Glomerular endothelial cell (primary cell): ENCODE data around the gene OR2AE1. TPM values are rescaled to one million over a fixed set of nuclear protein-coding genes. Genes with fewer than 3 reads are reported as not detected.
"Not testable (repeated sequence)": the region's sequence is repeated elsewhere in the genome, so short reads cannot be mapped to it uniquely, and the experiment has no call there.

Experiments used
- DNase-seq: peaks from one replicate; pipeline ENCODE4 v3.0.0-alpha.2; 2011; ENCODE audit warnings: low read depth, low spot score; ENCODE audit errors: extremely low read depth
- total RNA-seq: library from RNA; depleted of rRNA; stranded (reverse); fragments of >200 nt; gene quantifications from 2 replicates; pipeline ENCODE4 v1.2.3, GENCODE V29; 2015

Gene OR2AE1
- not detected in 2 replicates for total RNA-seq

- DNase-seq: no peak
These were observed at the start of gene OR2AE1 for GRCh38 chr7:99876933-99877332. OR2AE1 (minus strand) TSS chr7:99877033; CDS start chr7:99877033, 0 bp downstream.

- DNase-seq: no peak
These were observed 49.5 kb upstream of the OR2AE1 start for GRCh38 chr7:99926321-99926720.

- DNase-seq: no peak
These were observed 46.4 kb upstream of the OR2AE1 start for GRCh38 chr7:99923200-99923599.

GRCh38 chr7:99920149-99920548, 43.3 kb upstream of the OR2AE1 start:
- DNase-seq: no peak

- no peak for DNase-seq
These were observed 42.9 kb upstream of the OR2AE1 start for GRCh38 chr7:99919814-99920112.

- no peak for DNase-seq
These were observed 42.4 kb upstream of the OR2AE1 start, which contains the start of gene TRIM4 for GRCh38 chr7:99918959-99919813. TRIM4 (minus strand) TSS chr7:99919530; CDS start chr7:99919401, 129 bp downstream.

GRCh38 chr7:99910976-99911375, 34.1 kb upstream of the OR2AE1 start:
- no peak for DNase-seq

GRCh38 chr7:99901581-99901980, 24.7 kb upstream of the OR2AE1 start:
- DNase-seq: no peak

- no peak for DNase-seq
These were observed 23.1 kb upstream of the OR2AE1 start for GRCh38 chr7:99899830-99900519.

- DNase-seq: no peak
These were observed 22.0 kb upstream of the OR2AE1 start for GRCh38 chr7:99898836-99899235.

GRCh38 chr7:99898023-99898357, 21.2 kb upstream of the OR2AE1 start:
- DNase-seq: no peak

GRCh38 chr7:99897322-99898022, 20.6 kb upstream of the OR2AE1 start:
- DNase-seq: no peak

GRCh38 chr7:99894738-99895137, 17.9 kb upstream of the OR2AE1 start:
- DNase-seq: no peak

GRCh38 chr7:99893280-99893679, 16.4 kb upstream of the OR2AE1 start:
- DNase-seq: no peak

- DNase-seq: not testable (repeated sequence)
These were observed 13.5 kb upstream of the OR2AE1 start for GRCh38 chr7:99890348-99890747.

GRCh38 chr7:99888366-99888765, 11.5 kb upstream of the OR2AE1 start:
- DNase-seq: not testable (repeated sequence)

GRCh38 chr7:99881370-99881769, 4.5 kb upstream of the OR2AE1 start:
- DNase-seq: no peak

- DNase-seq: no peak
These were observed 342 bp downstream of the OR2AE1 start for GRCh38 chr7:99876491-99876890.

GRCh38 chr7:99868246-99868645, 8.6 kb downstream of the OR2AE1 start:
- no peak for DNase-seq

- DNase-seq: not testable (repeated sequence)
These were observed 9.4 kb downstream of the OR2AE1 start for GRCh38 chr7:99867477-99867876.

GRCh38 chr7:99863847-99864440, 12.9 kb downstream of the OR2AE1 start:
- DNase-seq: no peak
